Measurements from ENCODE around the gene S100PBP. TPM values are rescaled to one million over a fixed set of nuclear protein-coding genes. Genes with fewer than 3 reads are reported as not detected.
"Not testable (repeated sequence)": the region's sequence is repeated elsewhere in the genome, so short reads cannot be mapped to it uniquely, and the experiment has no call there.

Gene S100PBP
- total RNA-seq, 1 experiment from 2014 or later = 21.3 TPM

DNA sequence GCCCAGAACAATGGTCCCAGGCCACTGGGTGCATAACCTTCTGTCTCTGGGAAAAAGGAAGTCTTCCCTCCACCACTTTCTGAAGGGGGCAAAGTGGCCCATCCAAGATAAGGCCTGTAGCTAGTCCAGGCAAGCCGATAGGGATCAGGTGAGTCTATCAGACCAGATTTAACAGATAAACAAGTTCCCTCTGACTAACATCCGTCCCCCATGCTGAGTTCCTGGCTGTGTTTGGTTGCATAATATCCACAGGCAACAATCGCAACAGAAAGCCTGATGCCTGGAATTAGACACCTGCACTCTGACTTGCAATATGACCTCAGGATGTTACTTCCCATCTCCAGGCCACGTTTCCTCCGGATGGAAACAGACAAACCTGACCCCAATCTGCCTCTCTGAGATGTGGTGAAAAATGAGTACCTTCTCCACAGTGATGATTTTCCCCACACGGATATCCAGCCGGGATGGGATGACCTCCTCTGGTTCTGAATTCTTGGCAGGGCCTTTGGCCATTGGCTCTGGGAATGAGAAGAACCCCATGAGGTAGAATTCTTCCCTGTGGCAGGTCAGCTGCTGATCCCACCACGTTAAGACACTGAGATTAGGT is 36.7 kb upstream of the S100PBP start:
- in situ Hi-C loops (cut with HindIII; ENCODE audit: low pct_unique_long_range_greater_than_20kb, low sequenced_read_pairs) = loop anchor here (5.0 kb wide), 1 partner anchor 68 kb away; no protein-coding TSS in a partner anchor
- DNase-seq (ENCODE audit: low read depth) = no peak

DNA sequence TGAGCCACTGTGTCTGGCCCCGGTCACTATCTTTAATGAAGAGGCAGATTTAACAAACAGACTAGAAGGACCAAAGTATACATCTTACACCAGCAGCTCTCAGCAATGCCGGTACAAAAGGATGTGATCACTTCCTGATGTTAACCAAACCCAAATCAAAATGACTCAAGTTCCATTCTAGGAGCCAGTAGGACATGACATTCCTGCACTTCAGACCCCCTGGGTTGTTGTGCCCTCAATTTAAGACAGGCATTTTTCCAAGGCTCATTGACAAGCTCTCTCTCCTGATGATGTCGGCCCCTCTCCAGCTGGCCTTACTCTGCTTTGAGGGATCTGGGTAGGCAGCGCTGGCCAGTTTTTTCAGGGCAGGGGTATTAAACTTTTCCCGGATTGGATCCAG is 35.4 kb upstream of the S100PBP start:
- no peak for DNase-seq (ENCODE audit: low read depth)
- in situ Hi-C loops (cut with HindIII; ENCODE audit: low pct_unique_long_range_greater_than_20kb, low sequenced_read_pairs) = loop anchor here (5.0 kb wide), 1 partner anchor 70 kb away; no protein-coding TSS in a partner anchor

DNA sequence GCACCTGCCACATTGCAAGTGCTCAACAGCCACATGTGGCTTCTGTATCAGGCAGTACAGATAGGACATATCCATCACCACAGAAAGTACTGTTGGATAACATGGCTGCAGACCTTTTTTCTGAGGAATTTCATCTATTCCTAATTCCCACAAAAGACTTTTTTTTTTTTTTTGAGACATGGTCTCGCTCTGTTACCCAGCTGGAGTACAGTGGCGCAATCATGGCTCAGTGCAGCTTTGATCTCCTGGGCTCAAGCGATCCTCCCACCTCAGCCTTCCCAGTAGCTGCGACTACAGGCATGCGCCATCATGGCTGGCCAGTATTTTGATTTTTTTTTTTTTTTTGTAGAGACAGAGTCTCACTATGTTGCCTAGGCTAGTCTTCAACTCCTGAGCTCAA is 33.6 kb upstream of the S100PBP start:
- in situ Hi-C loops (cut with HindIII; ENCODE audit: low pct_unique_long_range_greater_than_20kb, low sequenced_read_pairs) = loop anchor here (5.0 kb wide), 1 partner anchor 72 kb away; no protein-coding TSS in a partner anchor
- no peak for DNase-seq (ENCODE audit: low read depth)

DNA sequence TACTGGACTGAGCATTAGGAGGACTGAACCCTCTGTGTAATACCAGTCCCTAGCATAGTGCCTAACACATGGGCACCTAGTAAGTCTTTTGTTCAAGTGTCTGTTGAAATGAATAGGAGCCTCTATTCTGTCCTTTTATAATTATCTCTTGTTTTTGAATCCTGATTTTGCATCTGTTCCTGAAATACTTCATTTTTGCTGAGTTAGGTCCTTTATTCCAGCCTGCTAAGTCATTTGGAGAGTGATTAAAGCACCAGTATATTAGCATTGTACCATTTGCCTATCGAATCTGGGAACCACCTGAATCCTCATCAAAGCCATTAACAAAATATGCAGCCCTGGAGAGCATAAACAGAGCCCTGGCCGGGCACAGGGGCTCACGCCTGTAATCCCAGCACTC is 32.6 kb upstream of the S100PBP start:
- DNase-seq (ENCODE audit: low read depth) = no peak
- in situ Hi-C loops (cut with HindIII; ENCODE audit: low pct_unique_long_range_greater_than_20kb, low sequenced_read_pairs) = loop anchor here (5.0 kb wide), 1 partner anchor 73 kb away; no protein-coding TSS in a partner anchor

DNA sequence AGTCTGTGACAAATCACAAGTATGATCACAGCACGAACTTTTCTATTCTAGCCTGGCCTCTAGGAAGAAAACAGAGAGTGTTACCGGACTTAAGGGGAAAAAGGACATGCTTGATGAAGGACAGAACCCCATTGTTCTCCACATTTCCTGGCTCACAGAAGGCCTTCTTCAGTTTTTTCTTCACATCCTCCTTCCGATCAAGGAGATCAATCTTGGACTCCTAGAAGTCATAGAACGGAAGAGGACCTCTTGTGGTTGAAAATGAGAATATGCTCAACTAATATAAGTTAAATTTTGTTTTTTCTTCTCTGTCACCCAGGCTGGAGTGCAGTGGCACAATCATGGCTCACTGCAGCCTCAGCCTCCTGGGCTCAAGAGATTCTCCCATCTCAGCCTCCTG is 30.6 kb upstream of the S100PBP start:
- no peak for DNase-seq (ENCODE audit: low read depth)
- in situ Hi-C loops (cut with HindIII; ENCODE audit: low pct_unique_long_range_greater_than_20kb, low sequenced_read_pairs) = no loop called here

DNA sequence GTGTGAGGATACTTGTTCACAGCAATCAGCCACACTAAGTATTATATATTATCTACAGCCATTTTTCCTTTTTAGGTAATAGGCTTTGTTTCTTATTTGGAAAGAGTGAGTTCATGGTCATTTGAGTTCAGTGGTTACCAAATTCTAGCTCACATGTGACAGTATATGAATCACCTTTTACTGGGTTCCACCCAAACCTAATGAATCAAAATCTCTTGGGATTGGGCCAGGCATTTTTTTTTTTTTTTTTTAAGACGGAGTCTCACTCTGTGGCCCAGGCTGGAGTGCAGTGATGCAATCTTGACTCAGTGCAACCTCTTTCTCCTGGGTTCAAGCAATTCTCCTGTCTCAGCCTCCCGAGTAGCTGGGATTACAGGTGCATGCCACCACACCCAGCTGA is 28.1 kb upstream of the S100PBP start:
- in situ Hi-C loops (cut with HindIII; ENCODE audit: low pct_unique_long_range_greater_than_20kb, low sequenced_read_pairs) = not testable (repeated sequence)

DNA sequence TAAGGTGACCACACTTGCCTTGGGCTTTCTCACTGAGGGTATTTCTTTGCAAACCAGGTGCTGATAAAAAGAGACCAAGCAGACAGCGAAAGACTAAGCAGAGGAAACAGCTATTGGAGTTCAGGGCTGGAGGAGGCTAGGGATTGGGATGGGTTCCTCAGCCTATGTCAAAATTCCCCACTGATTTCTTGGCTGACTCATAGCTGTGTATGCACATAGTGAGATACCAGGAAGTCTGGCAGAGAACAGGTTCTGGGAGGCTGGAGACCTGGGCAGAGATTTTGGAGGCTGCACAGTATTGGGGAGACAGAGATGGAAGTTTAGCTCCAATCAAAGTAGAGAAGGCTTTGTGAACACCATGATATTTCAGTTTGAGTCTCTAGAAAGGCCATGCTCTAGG is 25.6 kb upstream of the S100PBP start:
- no peak for DNase-seq (ENCODE audit: low read depth)

More for the DNA sequence above, 28.1 kb upstream of the S100PBP start:
- DNase-seq (ENCODE audit: low read depth) = peak; percentile 58

DNA sequence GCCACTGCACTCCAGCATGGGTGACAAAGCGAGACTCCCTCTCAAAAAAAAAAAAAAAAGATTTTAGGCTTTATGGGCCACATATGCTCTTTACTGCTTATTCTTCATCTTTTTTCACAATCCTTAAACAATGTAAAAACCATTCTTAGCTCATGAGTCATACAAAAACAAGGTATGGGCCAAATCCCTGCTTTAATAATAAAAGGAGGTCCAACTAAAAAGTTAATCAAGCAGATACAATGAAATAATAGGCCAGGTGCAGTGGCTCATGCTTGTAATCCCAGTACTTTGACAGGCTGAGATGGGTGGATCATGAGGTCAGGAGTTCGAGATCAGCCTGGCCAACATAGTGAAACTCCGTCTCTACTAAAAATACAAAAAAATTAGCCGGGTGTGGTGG is 21.7 kb upstream of the S100PBP start:
- in situ Hi-C loops (cut with HindIII; ENCODE audit: low pct_unique_long_range_greater_than_20kb, low sequenced_read_pairs) = not testable (repeated sequence)
- peak; percentile 66 for DNase-seq (ENCODE audit: low read depth)

More for the DNA sequence above, 25.6 kb upstream of the S100PBP start:
- in situ Hi-C loops (cut with HindIII; ENCODE audit: low pct_unique_long_range_greater_than_20kb, low sequenced_read_pairs) = no loop called here

DNA sequence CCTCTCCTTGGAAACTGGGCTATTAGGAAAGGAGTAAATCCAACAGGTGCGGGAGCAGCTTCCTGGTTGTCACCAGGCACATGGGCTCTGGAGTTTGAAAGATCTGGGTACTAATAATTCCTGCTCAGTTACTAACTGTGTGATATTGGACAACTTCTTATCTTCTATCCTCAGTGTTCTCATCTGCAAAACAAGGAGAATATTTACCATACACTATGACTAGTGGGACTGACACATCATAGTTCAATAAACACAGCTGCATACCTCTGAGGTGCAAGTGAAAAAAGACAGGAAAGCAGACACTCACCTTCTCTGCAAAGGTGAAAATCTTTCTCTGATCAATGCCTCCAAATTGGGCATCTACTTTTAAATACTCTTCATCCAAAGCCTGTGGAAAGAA is 20.0 kb upstream of the S100PBP start:
- peak; percentile 48 for DNase-seq (ENCODE audit: low read depth)
- in situ Hi-C loops (cut with HindIII; ENCODE audit: low pct_unique_long_range_greater_than_20kb, low sequenced_read_pairs) = no loop called here

DNA sequence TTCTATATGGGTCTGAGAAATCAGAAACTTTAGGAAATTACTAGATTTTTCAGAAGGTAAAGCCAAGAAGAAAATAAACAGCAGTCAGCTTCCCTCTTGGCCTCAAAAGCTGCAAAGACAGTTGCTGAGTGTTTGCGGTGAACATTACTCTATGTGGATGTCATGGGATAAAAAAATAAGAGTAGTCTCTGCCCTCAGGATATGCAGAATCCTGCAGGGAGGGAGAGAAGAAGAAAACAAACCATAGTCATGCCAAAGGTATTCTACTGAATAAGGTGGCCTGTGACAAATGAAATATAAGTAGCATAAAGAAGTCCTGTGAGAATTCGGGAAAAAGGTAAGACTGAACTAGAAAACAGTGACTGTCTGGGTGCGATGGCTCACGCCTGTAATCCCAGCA is 19.3 kb upstream of the S100PBP start:
- in situ Hi-C loops (cut with HindIII; ENCODE audit: low pct_unique_long_range_greater_than_20kb, low sequenced_read_pairs) = no loop called here
- peak; percentile 87 for DNase-seq (ENCODE audit: low read depth)

DNA sequence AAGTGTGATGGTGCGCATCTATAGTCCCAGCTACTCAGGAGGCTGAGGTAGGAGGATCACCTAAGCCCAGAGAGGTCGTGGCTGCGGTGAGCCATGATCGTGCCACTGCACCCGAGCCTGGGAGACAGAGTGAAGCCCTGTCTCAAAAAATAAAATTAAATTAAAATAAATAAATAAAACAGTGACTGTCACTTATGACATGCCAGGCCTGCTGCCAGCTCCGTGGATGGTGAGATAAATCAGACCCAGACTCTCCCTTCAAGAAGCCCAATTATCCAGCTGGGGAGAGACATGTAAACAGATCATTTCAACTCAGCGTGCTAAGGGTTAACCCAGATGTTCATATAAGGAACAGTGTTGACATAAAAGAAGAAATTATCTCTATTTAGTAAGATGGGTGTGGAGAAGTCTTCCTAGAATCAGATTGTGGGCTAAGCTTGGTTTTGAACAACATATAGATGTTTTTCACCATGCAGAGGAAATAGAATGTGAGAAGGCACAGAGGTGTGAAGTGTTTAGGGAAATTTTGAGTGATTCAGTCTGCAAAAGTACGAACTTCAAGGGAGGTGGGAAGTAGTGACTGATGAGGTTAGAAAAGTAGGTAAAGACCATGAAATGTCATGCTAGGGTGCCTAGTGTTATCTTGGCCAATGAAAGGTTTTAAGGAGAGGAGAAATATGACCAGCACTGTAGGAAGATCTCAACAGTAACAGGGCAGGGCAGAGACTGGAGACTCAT is 18.6 kb upstream of the S100PBP start:
- in situ Hi-C loops (cut with HindIII; ENCODE audit: low pct_unique_long_range_greater_than_20kb, low sequenced_read_pairs) = no loop called here

DNA sequence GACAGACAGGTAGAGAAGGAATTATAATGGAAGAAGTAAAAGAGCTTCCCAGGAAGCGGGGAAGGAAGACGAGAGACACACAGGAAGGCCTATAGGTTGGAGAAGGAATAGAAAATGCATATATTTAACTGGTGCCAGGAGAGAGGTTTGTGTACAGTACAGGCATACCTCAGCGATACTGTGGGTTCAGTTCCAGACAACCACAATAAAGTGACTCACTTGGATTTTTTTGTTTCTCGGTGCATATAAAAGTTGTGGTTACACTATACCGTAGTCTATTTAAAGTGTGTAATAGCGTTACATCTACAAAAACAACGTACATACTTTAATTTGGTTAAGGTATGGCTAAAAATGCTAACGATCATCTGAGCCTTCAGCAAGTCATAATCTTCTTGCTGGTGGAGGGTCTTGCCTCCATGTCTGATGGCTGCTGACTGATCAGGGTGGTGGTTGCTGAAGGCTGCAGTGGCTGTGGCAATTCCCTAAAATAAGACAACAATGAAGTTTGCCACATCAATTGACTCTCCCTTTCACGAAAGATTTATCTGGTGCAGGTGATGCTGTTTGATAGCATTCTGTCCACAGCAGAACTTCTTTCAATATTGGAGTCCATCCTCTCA is 16.2 kb upstream of the S100PBP start:
- in situ Hi-C loops (cut with HindIII; ENCODE audit: low pct_unique_long_range_greater_than_20kb, low sequenced_read_pairs) = no loop called here
- DNase-seq (ENCODE audit: low read depth) = no peak

More for the DNA sequence above, 18.6 kb upstream of the S100PBP start:
- peak; percentile 40 for DNase-seq (ENCODE audit: low read depth)

DNA sequence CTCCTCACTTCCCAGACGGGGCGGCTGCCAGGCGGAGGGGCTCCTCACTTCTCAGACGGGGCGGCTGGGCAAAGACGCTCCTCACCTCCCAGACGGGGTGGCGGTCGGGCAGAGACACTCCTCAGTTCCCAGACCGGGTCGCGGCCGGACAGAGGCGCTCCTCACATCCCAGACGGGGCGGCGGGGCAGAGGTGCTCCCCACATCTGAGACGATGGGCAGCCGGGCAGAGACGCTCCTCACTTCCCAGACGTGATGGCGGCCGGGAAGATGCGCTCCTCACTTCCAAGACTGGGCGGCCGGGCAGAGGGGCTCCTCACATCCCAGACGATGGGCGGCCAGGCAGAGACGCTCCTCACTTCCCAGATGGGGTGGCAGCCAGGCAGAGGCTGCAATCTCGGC is 13.0 kb upstream of the S100PBP start:
- in situ Hi-C loops (cut with HindIII; ENCODE audit: low pct_unique_long_range_greater_than_20kb, low sequenced_read_pairs); DNase-seq (ENCODE audit: low read depth): not testable (repeated sequence)

DNA sequence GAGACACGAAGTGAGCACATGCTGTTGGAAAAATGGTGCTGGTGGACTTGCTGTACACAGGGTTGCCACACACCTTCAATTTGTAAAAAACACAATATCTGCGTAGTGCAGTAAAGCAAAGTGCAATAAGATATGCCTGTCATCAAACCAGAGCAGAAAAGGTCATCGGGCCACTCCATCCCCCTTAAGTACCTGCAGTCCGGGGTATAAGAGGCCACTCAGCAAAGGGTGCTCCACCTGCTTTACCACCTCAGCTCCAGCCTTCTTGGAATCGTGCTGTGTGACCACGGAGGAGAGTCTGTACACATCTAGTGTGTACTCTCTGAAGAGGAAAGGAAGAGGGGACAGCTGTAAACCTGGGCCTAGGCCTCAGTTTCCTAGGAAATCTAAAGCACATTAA is 11.2 kb upstream of the S100PBP start:
- no peak for DNase-seq (ENCODE audit: low read depth)

DNA sequence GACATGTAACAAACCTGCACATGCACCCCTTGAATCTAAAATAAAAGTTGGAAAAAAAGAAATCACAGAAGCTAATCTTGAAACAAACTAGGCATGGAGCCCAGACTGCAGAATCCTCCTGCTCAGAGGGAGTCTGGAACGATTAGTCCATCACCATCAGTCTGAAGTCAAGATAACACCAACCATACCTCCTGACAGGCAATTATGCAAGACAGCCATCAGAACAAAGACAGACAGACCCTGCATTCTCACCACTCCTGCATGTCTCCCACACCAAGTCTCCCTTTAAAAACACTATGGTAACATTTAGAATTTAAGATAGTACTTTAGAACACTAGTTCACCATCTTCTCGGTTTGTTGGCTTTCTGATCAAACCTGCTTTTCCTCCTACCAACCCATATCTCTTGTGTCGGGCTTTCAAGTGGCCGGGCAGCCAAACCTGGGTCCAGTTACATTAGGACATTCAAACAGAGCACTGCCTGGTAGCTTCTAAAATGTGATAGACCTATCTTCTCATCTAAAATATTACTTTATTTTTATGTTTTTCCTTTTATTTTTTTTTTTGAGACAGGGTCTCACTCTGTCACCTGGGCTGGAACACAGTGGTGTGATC is 10.4 kb upstream of the S100PBP start:
- DNase-seq (ENCODE audit: low read depth) = no peak
- in situ Hi-C loops (cut with HindIII; ENCODE audit: low pct_unique_long_range_greater_than_20kb, low sequenced_read_pairs) = no loop called here

More for the DNA sequence above, 11.2 kb upstream of the S100PBP start:
- in situ Hi-C loops (cut with HindIII; ENCODE audit: low pct_unique_long_range_greater_than_20kb, low sequenced_read_pairs) = no loop called here

DNA sequence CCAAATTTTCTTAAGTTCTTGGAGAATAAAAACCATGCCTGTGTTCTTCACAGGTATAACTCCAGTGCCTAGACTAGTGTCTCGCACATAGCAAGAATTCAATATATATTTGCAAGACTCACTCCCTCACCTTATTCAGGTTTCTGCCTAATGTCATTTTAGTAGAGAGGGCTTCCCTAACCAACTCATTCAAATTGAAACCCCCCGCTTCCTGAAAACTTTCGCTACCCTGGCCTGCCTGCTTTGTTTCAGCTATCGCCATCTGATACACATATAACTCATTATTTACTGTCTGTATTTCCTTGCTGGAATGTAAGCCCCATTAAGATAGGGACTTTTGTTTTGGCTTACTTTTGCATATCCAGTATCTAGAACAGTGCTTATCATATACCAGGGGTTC is 8.9 kb upstream of the S100PBP start:
- no peak for DNase-seq (ENCODE audit: low read depth)
- in situ Hi-C loops (cut with HindIII; ENCODE audit: low pct_unique_long_range_greater_than_20kb, low sequenced_read_pairs) = no loop called here

DNA sequence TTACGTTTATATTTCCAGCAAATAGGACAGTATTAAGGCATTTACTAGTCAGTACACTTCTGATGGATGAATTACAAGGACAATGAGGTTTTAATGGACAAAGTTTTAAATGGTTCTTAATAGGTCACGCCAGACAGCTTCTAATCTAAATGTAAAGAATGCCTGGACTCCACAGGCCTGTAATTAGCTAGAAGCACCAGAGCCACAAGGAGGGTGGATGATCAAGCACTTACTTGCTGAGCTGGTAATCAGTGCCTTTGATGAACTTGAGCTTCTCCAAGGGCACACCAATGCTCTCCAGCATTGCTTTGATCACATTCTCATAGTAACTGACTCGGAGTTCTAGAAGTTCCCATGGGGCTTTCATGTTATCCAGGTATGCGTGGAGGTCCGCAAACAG is 7.1 kb upstream of the S100PBP start:
- in situ Hi-C loops (cut with HindIII; ENCODE audit: low pct_unique_long_range_greater_than_20kb, low sequenced_read_pairs) = no loop called here
- no peak for DNase-seq (ENCODE audit: low read depth)

DNA sequence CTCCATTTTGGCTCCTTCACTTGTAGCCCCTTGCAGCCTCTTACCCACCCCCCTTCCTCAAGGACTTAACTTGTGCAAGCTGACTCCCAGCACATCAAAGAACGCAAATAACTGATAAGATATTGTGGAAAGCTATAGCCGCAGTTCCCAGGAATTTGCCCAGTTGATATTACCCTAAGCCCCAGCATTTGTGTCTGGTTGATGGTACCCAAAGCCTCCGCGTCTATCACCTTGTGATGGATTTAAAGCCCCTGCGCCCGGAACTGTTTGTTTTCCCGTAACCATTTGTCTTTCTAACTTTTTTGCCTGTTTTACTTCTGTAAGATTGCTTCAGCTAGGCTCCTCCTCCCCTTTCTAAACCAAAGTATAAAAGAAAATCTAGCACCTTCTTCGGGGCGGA is 6.2 kb upstream of the S100PBP start:
- in situ Hi-C loops (cut with HindIII; ENCODE audit: low pct_unique_long_range_greater_than_20kb, low sequenced_read_pairs) = no loop called here
- DNase-seq (ENCODE audit: low read depth) = no peak

DNA sequence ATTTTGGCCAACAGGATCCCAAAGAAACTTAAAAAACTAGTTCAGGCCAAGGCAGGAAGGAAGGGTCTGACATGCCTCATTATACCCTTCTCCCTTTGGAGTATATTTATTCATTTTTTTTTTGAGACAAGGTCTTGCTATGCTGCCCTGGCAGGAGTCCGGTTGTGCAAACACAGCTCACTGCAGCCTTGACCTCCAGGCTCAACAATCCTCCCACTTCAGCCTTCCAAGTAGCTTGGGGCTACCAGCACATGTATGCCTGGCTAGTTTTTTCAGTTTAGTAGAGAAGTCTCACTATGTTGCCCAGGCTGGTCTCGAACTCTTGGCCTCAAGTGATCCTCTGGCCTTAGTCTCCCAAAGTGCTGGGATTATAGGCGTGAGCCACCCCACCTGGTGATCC is 5.5 kb upstream of the S100PBP start:
- in situ Hi-C loops (cut with HindIII; ENCODE audit: low pct_unique_long_range_greater_than_20kb, low sequenced_read_pairs) = no loop called here
- no peak for DNase-seq (ENCODE audit: low read depth)

Data from Caki2 (cell line).